ENCODE data around the gene XIRP2.
"Not testable (repeated sequence)": the region's sequence is repeated elsewhere in the genome, so short reads cannot be mapped to it uniquely, and the experiment has no call there.

The XIRP2 gene

DNA sequence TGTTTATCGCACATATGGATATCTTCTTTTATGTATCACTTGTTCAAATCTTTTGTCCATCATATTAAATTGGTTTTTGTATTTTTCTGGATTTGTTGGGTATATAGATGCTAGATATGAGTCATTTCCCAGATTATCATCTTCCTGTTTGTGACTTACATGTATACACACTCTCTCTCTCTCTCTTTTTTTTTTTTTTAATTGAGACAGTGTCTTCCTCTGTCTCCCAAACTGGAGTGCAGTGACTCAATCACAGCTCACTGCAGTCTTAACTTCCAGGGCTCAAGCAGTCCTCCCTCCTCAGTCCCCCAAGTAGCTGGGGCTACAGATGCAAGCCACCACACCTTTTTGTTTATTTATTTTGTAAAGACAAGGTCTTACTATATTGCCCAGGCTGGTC, 43.8 kb downstream of the XIRP2 start:
- no peak for DNase-seq (ENCODE audit: low read depth)

DNA sequence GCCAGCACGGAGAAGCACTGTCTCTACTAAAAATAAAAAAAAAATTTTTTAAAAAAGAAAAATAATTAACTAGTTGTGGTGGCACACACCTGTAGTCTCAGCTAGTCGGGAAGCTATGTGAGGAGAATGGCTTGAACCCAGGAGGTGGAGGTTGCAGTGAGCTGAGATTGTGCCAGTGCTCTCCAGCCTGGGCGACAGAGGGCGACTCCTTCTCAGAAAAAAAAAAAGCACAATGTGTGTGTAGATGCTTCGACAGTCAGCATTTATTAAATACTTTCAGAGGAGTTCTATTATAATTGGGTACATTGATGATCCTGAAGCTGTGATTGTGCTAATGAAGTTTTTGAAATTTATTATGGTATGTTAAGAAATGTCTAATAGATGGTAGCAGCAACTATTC, 46.5 kb downstream of the XIRP2 start:
- DNase-seq (ENCODE audit: low read depth) = no peak

DNA sequence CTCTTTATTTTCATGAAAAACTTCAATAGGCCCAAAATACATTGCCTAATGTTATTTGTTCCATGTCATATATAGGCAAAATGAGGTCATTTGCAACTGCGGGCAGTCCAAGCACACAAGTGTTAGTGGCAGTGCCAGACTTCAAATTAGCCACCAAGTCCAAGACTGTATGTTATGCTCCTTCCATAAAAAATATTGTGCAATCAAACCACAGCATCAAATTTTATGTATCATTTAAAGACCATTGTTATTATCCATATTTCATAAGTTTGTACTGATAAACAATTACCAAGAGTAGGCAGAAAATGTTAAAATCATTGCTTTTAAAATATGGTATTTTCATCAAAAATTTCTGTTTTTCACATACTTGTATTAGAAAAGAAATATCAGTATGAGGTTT, 54.1 kb downstream of the XIRP2 start:
- DNase-seq (ENCODE audit: low read depth) = no peak

DNA sequence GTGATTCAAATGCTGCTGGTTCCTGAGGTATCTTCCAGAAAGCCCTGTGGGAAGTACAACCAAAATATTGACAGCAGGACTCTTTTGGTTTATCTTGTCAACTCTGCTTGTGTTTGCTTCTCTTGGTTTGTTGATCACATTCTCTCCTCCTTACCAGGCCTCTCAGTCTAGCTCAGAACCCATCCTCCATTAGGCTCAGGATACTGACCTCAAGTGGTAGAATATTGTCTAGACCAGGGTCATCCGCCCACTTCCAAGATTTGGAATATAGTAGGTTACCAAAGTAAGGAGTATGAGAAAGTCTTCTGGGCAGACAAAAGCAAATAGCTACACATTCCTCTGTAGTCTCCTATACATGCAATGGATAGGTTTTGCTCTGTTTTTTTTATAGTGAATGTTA, 56.6 kb downstream of the XIRP2 start:
- DNase-seq (ENCODE audit: low read depth) = no peak

DNA sequence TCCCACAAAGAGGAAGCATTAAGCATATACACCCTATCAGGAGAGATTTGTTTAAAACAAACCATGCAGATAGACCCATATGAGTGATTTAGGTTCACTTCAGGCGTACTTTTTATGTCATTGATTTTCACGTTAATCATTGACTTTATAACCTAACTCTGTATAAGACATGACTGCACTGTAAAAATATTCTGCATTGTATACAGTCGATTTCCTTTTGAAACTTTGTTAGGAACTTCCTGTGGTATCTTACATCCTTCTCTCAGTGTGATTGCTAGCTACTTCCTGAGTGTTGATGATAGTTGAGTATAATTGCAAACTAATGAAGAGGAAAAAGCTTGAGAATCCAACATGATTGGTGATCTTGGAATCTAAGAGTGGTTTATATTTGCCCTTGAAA, 69.4 kb downstream of the XIRP2 start:
- DNase-seq (ENCODE audit: low read depth) = no peak

DNA sequence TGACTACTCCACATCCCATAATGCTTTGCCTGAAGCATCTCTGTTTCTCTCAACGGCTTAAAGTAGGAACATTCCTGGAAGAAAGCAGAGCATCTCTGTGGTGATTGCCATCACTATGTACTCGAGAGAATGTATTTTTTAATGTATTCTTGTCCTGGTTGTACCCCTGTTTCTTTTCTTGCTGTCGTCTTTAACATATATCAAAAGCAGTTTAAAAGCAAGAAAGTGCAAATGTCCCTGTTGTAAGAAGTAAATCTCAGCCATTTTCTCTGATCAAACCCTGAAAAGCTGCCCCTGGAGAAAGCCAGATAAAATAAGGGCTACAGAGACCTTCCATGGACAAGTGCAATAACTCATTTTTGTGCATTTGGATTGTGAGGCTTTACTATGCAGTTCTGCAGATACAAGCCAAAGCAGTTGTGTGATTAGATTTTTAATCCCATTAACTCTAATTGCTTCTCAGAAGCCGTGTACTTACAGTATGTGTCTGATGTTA, 70.8 kb downstream of the XIRP2 start:
- DNase-seq (ENCODE audit: low read depth) = no peak

DNA sequence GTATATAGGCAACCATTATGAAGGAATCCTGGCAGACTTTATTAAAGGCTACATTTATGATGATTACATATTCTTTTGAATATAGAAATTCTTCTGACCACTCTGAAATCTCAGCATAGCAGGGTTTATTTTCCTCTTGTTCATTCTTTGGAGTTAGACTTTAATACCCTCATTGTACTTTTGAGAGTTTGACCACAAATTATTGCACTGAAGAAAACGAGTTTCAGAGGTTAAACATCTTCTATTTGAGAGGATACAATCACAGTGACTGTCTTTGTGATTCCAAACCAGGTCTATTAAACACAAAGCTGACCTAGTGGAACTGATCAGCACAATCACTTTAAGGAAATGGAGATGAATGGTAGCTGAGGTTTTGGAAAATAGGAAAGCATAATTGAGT, 71.3 kb downstream of the XIRP2 start:
- no peak for DNase-seq (ENCODE audit: low read depth)

DNA sequence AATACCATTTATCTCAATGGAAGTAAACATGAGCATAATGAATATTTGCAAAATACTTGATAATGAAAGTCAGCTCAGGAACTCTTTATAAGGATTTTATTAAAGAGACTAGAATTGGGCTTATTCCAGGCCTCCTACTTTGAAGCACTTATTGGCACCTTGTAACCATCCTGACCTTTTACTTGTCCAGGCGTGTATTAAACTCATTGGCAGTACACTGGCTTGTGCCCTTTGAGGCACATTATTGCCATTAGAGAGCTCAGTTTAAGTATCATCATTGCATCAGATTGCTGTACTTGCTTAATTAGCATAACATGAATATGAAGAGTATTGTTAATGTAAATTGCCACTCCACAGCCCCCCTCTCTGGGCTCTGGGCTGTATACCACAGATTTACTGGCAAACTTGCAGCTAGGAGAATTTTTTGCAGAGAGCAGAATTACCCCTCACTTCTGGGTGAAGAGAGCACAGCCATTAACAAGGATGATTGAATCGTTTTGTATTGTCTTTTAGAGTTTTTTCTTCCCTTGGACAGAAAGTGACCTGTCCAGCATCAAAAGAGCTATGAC, 72.5 kb downstream of the XIRP2 start:
- DNase-seq (ENCODE audit: low read depth) = no peak

DNA sequence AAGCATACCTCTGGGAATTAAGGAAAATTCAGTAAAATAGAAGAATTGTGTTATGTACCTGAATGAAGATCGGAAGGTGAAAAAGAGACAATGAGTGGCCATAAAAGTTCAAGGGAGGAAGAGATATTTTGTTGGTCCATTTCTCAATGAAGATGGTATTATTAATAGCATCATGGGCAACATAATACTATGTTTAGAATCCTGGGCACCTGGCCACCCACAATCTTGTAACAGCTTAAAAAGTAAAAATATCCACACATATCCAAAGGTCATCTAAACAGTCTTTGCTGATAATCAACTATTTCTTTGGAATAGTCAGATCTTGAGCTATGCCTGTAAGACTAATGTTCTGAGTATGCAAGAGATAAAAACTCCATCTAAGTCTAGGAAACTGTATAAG, 73.7 kb downstream of the XIRP2 start:
- DNase-seq (ENCODE audit: low read depth) = no peak

DNA sequence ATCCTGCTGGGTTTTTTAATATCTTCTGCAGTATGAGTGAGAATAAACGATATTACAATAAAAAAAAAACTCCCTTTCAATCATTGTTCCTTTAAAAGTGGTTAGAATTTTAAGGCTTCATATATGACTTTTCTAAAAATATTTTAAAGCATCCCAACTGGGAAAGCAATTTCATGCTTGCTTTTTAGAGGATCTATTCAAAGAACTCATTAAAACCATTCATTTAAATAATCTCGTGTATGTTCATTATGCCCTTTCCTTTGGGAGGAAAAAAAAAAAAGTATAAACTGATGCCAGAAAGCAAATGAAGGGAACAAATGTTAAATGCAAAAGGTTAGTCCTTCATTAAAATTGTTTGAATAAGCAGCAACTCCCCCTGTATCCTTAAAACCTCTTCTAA, 81.2 kb downstream of the XIRP2 start:
- DNase-seq (ENCODE audit: low read depth) = no peak

DNA sequence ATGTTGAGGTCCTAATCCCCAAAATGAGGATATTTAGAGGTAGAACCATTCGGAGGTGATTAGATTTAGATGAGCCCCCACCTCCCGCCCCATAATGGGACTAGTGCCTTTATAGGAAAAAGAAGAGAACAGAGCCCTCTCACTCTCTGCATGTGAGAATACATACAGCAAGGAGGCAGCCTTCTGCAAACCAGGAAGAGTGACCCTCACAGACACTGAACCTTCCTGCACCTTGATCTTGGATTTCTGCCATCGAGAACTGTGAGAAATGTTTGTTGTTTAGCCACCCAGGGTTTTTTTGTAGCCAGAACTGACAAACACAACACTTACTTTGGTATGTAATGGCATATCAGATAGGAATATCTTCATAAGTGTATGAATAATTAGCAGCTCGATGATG, 83.7 kb downstream of the XIRP2 start:
- no peak for DNase-seq (ENCODE audit: low read depth)

DNA sequence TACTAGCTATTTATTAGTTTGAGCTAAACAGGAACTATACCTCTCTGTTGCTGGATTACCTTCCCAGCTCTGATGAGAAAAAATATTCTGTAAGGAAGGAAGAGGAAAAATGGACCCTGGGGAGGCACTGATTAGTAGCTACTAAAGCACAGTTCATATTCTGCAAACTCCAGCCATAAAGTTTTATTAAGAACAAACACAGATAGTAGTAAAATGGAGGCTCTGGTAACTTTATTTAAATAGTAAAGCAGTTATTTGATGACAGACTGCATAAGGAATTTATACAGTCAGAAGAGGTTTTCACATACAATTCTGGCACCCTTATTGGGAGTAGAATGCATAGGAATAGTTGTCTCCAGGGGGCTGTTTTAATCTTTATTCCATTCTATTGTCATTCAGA, 84.1 kb downstream of the XIRP2 start:
- no peak for DNase-seq (ENCODE audit: low read depth)

DNA sequence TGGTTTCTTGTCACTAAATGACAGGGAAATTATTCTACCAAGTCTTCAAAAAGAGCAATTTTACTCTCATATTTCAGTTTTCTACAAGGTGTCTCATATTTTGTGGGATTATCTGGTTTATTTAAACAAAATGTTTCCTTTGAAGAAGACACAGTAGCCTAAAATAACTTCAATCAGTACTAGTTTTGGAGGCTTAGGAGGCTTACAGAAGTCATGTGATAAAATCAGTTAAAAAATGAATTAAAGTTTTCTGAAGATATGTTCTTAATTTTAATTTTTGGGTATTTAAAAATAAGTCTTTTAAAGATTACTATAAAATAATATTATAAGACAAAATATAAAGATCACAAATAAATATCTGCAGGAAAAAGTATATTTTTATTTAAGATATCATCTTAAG, 95.9 kb downstream of the XIRP2 start:
- DNase-seq (ENCODE audit: low read depth) = no peak

DNA sequence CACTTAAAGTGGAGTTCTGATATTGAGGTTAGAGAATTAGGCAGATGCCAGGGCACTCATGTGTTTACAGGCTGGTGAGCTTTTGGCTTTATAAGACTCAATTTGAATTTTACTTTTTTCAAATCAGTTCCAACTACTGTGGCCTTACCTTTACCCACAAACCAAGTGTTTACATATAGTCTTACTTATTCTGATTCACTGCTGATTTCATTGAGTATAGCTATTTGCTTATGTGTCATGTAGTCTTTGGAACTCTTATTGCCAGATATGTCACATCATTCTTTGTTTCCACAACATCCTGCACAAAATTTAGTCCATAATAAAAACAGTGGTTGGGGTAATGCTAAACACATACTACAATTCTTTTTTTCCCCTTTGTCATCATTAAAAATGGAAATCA, 96.5 kb downstream of the XIRP2 start:
- DNase-seq (ENCODE audit: low read depth) = no peak

DNA sequence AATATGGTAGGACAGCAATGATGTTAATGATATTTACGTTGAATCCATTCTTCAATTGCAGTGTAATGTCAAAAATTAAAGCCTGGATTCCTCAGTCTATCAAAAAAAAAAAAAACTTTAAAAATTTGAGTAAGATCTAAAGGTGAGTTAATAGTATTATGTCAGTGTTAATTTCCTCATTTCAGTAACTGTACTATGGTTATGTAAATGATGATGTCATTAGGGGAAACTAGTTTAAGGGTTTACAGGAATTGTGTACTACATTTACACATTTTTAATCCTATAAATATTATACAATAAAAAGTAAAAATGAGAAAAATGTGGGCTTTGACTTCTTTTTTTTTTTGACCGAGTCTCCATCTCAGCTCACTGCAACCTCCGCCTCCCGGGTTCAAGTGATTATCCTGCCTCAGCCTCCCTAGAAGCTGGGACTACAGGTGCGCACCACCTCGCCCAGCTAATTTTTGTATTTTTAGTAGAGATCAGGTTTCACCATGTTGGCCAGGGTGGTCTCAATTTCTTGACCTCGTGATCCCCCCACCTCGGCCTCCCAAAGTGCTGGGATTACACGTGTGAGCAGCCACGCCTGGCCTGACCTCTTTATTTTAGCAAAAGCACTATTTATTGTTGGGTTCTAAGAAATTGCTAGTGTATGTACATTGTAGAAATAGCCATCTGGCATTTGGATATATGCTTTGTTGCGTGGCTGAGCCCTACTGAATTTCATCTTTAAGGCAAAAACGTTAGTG, 106.5 kb downstream of the XIRP2 start:
- no peak for DNase-seq (ENCODE audit: low read depth)

DNA sequence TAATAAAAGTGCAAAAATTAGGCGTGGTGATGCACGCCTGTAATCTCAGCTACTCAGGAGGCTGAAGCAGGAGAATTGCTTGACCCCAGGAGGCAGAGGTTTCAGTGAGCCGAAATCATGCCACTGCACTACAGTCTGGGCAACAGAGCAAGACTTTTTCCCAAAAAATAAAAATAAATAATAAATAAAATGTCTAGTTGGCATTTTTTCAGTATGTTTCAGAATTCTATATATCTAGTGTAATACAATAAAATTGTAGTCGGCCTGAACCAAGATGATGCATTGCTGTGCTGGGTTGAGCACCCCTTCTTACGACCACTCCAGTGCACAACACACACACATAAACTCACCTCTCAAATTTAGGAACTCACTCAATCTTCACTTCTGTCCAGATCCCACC, 108.2 kb downstream of the XIRP2 start:
- no peak for DNase-seq (ENCODE audit: low read depth)

DNA sequence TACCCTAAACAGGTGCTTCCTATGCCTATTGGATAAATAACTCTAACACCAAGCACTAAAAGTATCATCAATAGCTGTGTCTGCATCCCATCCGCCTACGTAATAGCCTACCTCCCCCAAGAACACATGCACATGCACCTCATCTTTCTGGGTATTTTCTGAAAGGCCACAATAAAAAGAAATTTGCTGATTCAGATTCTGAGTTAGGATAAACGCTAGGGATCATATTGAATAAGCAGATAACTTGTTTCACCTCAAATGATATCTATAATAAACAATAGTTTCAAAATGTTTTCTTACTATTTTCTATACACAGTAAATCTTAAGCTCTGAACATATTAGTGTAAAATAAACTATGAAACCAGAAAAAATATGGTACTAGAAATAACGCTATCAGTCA, 112.9 kb downstream of the XIRP2 start:
- DNase-seq (ENCODE audit: low read depth) = no peak

DNA sequence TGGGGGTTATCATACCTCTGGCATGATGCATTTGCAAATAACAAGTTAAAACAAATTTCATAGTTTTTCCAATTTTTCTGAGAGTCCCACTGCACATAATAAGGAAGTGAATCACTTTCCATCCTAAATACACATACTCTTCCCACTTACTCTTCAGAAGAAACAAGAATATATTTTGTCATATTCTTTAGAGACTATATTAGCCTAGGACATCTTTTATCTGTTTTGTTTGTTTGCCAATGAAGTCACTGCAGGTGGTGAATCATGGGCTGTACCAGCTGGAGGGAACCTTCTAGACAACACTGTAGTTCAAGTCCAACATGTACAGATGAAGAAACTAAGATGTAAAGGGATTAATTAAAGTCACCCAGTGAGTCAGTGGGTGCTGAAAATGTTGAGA, 116.8 kb downstream of the XIRP2 start:
- DNase-seq (ENCODE audit: low read depth) = no peak

DNA sequence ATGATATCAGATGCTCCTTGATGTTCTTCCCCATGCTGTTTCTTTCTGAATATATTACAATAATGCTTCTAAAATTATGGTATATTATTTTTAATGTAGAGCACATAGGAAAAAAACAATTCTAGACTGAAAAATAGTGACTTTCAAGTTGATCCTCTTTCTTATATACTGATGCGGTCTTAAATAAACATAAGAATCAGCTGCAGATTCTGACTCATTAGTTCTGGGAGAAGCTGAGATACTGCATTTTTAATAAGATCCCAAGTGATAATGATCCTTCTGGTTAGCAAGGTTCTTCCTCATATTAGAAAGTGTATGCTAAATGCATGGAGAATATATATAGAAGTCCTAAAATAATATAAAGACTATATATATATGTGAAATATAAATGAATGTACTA, 124.9 kb downstream of the XIRP2 start:
- no peak for DNase-seq (ENCODE audit: low read depth)

DNA sequence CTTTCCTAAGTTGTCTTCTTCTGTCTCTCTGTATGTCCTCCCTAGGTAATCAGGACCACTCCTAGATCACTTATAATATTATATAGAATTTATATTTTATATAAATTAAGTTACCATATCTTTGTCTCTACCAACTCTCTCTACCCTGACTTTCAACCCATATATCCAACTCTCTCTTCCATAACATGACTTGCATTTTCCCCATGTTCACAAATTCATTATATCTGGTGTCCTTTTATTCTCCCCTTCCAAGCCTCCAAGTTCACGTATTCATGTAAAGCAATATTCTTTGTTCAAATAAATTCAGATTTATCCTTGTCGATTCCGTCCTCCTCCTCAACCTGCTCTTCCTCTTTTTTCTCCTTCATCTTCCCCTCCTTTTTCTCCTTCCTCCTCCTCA, 127.5 kb downstream of the XIRP2 start:
- no peak for DNase-seq (ENCODE audit: low read depth)

DNA sequence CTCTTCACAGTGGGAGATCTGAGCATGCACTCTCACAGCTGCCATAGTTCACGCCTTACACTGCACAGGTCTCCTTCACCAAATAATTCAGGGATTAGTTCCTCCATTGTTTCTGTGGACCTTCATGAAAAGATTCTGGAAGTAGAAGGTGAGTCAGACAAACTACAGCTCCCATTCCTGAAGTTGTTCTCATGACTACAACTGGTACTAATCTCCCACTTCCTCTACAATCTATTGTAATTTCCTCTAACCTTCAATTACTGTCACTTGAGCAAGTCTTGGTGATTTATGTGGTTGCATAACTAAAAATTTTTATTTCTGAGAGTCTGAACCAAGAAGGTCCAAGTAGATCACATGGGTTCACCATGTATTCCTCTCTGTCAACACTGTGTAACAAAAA, 128.7 kb downstream of the XIRP2 start:
- no peak for DNase-seq (ENCODE audit: low read depth)

DNA sequence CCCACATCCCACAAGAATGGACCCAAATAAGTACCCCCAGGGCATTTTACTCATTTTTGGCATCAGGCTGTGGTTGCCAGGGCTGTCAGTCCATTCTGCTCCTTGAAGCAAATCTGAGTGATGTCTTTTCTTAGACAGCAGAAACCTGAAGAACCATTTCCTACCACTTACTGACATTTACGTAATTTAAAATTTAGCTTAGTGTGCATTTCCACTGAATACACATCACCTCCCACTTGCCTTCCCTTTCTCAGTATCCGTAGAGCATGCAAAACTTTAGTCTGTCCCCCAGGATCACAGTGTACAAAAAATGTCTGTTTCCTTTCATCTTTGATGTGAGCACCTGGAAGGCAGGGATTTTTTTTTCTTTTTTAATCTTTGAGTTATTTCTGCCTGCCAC, 130.3 kb downstream of the XIRP2 start:
- DNase-seq (ENCODE audit: low read depth) = no peak

DNA sequence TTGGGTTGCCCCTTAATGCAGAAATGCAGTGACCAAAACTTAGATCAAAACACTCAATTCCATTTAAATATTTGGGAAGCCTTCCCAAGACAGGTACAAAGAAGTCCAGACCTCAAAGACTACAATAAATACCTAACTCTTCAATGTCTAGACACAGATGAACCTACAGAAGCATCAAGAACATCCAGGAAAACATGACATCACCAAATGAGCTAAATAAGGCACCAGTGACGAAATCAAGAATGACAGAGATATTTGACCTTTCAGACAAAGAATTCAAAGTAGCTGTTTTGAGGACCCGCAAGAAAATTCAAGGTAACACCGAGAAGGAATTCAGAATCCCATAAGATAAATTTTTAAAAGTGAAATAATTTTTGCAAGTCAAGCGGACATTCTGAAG, 140.2 kb downstream of the XIRP2 start:
- no peak for DNase-seq (ENCODE audit: low read depth)

DNA sequence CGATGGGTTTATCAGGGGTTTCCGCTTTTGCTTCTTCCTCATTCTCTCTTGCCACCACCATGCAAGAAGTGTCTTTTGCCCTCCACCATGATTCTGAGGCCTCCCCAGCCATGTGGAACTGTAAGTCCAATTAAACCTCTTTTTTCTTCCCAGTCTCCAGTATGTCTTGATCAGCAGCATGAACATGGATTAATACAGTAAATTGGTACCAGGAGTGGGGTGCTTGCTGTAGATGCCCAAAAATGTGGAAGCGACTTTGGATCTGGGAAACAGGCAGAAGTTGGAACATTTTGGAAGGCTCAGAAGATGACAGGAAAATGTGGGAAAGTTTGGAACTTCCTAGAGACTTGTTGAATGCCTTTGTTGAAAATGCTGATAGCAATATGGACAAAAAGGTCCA, 146.7 kb downstream of the XIRP2 start:
- not testable (repeated sequence) for DNase-seq (ENCODE audit: low read depth)

All from EH (cell line).